ENCODE data around the gene KIAA0319L. TPM values are rescaled to one million over a fixed set of nuclear protein-coding genes. Genes with fewer than 3 reads are reported as not detected.
"Not testable (repeated sequence)": the region's sequence is repeated elsewhere in the genome, so short reads cannot be mapped to it uniquely, and the experiment has no call there.

Gene KIAA0319L
- polyA plus RNA-seq, 3 donors from 2014 or later, result 11.1 to 31.8 (median 19.1) TPM

- no peak for DNase-seq
- H3K4me3 Mint-ChIP-seq, result no peak overlapping the region
- H3K27ac Mint-ChIP-seq, result no peak overlapping the region
- H3K27me3 Mint-ChIP-seq (ENCODE audit: low read depth in 3 of 3), result peaks cover 0 to 1% (median 0%) of the 10 kb centered on the region in 3 donors
- H3K4me1 Mint-ChIP-seq, result peaks cover 0 to 6% of the 10 kb centered on the region in 2 donors
- H3K9me3 Mint-ChIP-seq, result no peaks in the 10 kb centered on the region
- peaks cover 26 to 42% (median 36%) of the 10 kb centered on the region in 3 donors for H3K36me3 Mint-ChIP-seq
Observed at GRCh38 chr1:35470977-35471613, 86.1 kb downstream of the KIAA0319L start.

- H3K4me1 Mint-ChIP-seq, result peaks cover 0 to 6% of the 10 kb centered on the region in 2 donors
- H3K27me3 Mint-ChIP-seq (ENCODE audit: low read depth in 3 of 3), result peaks cover 0 to 1% (median 0%) of the 10 kb centered on the region in 3 donors
- H3K36me3 Mint-ChIP-seq, result peaks cover 54 to 77% (median 63%) of the 10 kb centered on the region in 3 donors
- peaks cover 0 to 3% (median 0%) of the 10 kb centered on the region in 6 donors for H3K9me3 Mint-ChIP-seq
- no peak overlapping the region for H3K4me3 Mint-ChIP-seq
- no peak for DNase-seq
- H3K27ac Mint-ChIP-seq, result peak overlapping the region in 1 of 6 donors; percentile 39
Observed at GRCh38 chr1:35466120-35466519, 91.1 kb downstream of the KIAA0319L start.

GRCh38 chr1:35463749-35464148 is 93.5 kb downstream of the KIAA0319L start:
- H3K27me3 Mint-ChIP-seq (ENCODE audit: low read depth in 3 of 3); H3K4me1 Mint-ChIP-seq; DNase-seq; H3K4me3 Mint-ChIP-seq; H3K9me3 Mint-ChIP-seq: not testable (repeated sequence)
- Mint-ChIP-seq H3K27ac (peak overlapping the region in 1 of 6 donors; percentile 44), H3K36me3 (peaks cover 55 to 79% (median 61%) of the 10 kb centered on the region in 3 donors)

GRCh38 chr1:35463232-35463631 is 94.0 kb downstream of the KIAA0319L start:
- no peak overlapping the region for H3K27ac Mint-ChIP-seq
- H3K4me1 Mint-ChIP-seq, result peaks cover 0 to 2% of the 10 kb centered on the region in 2 donors
- peaks cover 0 to 3% (median 0%) of the 10 kb centered on the region in 6 donors for H3K9me3 Mint-ChIP-seq
- H3K4me3 Mint-ChIP-seq, result no peak overlapping the region
- peaks cover 50 to 76% (median 57%) of the 10 kb centered on the region in 3 donors for H3K36me3 Mint-ChIP-seq
- no peaks in the 10 kb centered on the region for H3K27me3 Mint-ChIP-seq (ENCODE audit: low read depth in 3 of 3)
- DNase-seq, result no peak

GRCh38 chr1:35461966-35462651 is 95.1 kb downstream of the KIAA0319L start:
- no peaks in the 10 kb centered on the region for H3K27me3 Mint-ChIP-seq (ENCODE audit: low read depth in 3 of 3)
- H3K4me1 Mint-ChIP-seq, result peaks cover 5 to 7% of the 10 kb centered on the region in 2 donors
- peaks cover 47 to 69% (median 50%) of the 10 kb centered on the region in 3 donors for H3K36me3 Mint-ChIP-seq
- H3K27ac Mint-ChIP-seq, result peak overlapping the region in 3 of 6 donors; percentile 0 to 52 (median 40)
- H3K9me3 Mint-ChIP-seq, result peaks cover 0 to 3% (median 0%) of the 10 kb centered on the region in 6 donors
- H3K4me3 Mint-ChIP-seq, result no peak overlapping the region
- DNase-seq, result no peak

GRCh38 chr1:35460796-35461195 is 96.4 kb downstream of the KIAA0319L start:
- DNase-seq, result no peak
- H3K4me1 Mint-ChIP-seq, result peaks cover 6 to 9% of the 10 kb centered on the region in 2 donors
- H3K9me3 Mint-ChIP-seq, result peaks cover 0 to 3% (median 0%) of the 10 kb centered on the region in 6 donors
- peak overlapping the region in 1 of 6 donors; percentile 56 for H3K27ac Mint-ChIP-seq
- no peaks in the 10 kb centered on the region for H3K27me3 Mint-ChIP-seq (ENCODE audit: low read depth in 3 of 3)
- H3K4me3 Mint-ChIP-seq, result no peak overlapping the region
- H3K36me3 Mint-ChIP-seq, result peaks cover 43 to 68% (median 45%) of the 10 kb centered on the region in 3 donors

- H3K9me3 Mint-ChIP-seq, result no peaks in the 10 kb centered on the region
- peaks cover 13 to 38% (median 18%) of the 10 kb centered on the region in 3 donors for H3K36me3 Mint-ChIP-seq
- H3K4me1 Mint-ChIP-seq, result peaks cover 9 to 15% of the 10 kb centered on the region in 2 donors
- no peak overlapping the region for H3K4me3 Mint-ChIP-seq
- DNase-seq, result no peak
- peak overlapping the region in 2 of 6 donors; percentile 25 to 74 for H3K27ac Mint-ChIP-seq
- no peaks in the 10 kb centered on the region for H3K27me3 Mint-ChIP-seq (ENCODE audit: low read depth in 3 of 3)
Observed at GRCh38 chr1:35454616-35455015, 102.6 kb downstream of the KIAA0319L start.

GRCh38 chr1:35454176-35454575 is 103.0 kb downstream of the KIAA0319L start:
- peak overlapping the region in 2 of 6 donors; percentile 25 to 63 for H3K27ac Mint-ChIP-seq
- H3K36me3 Mint-ChIP-seq, result peaks cover 17 to 40% (median 22%) of the 10 kb centered on the region in 3 donors
- no peak overlapping the region for H3K4me3 Mint-ChIP-seq

GRCh38 chr1:35453031-35453430 is 104.2 kb downstream of the KIAA0319L start:
- H3K27ac Mint-ChIP-seq, result peak overlapping the region in 1 of 6 donors; percentile 8
- peaks cover 9 to 15% of the 10 kb centered on the region in 2 donors for H3K4me1 Mint-ChIP-seq
- no peak overlapping the region for H3K4me3 Mint-ChIP-seq
- no peak for DNase-seq
- H3K36me3 Mint-ChIP-seq, result peaks cover 25 to 45% (median 25%) of the 10 kb centered on the region in 3 donors
- no peaks in the 10 kb centered on the region for H3K27me3 Mint-ChIP-seq (ENCODE audit: low read depth in 3 of 3)
- H3K9me3 Mint-ChIP-seq, result no peaks in the 10 kb centered on the region

More at GRCh38 chr1:35454176-35454575, 103.0 kb downstream of the KIAA0319L start:
- Mint-ChIP-seq H3K27me3 (ENCODE audit: low read depth in 3 of 3) (no peaks in the 10 kb centered on the region), H3K4me1 (peaks cover 9 to 15% of the 10 kb centered on the region in 2 donors), H3K9me3 (no peaks in the 10 kb centered on the region)
- no peak for DNase-seq

GRCh38 chr1:35452106-35452774 is 105.0 kb downstream of the KIAA0319L start:
- peak overlapping the region in 5 of 6 donors; percentile 15 to 68 (median 24) for H3K27ac Mint-ChIP-seq
- H3K9me3 Mint-ChIP-seq, result no peaks in the 10 kb centered on the region
- H3K4me1 Mint-ChIP-seq, result peaks cover 6 to 8% of the 10 kb centered on the region in 2 donors
- no peak for DNase-seq
- no peak overlapping the region for H3K4me3 Mint-ChIP-seq
- H3K27me3 Mint-ChIP-seq (ENCODE audit: low read depth in 3 of 3), result no peaks in the 10 kb centered on the region
- peaks cover 27 to 53% (median 30%) of the 10 kb centered on the region in 3 donors for H3K36me3 Mint-ChIP-seq

- Mint-ChIP-seq H3K27ac (peak overlapping the region in 4 of 6 donors; percentile 46 to 65 (median 56)), H3K4me1 (peaks cover 3 to 6% of the 10 kb centered on the region in 2 donors), H3K9me3 (no peaks in the 10 kb centered on the region), H3K27me3 (ENCODE audit: low read depth in 3 of 3) (no peaks in the 10 kb centered on the region), H3K4me3 (no peak overlapping the region), H3K36me3 (peaks cover 27 to 53% (median 31%) of the 10 kb centered on the region in 3 donors)
- peak; percentile 56 to 59 (median 58) for DNase-seq
Observed at GRCh38 chr1:35451125-35451528, 106.1 kb downstream of the KIAA0319L start.

- DNase-seq, result no peak
- Mint-ChIP-seq H3K9me3 (no peaks in the 10 kb centered on the region), H3K27me3 (ENCODE audit: low read depth in 3 of 3) (no peaks in the 10 kb centered on the region), H3K4me3 (no peak overlapping the region), H3K27ac (no peak overlapping the region), H3K4me1 (peaks cover 3 to 6% of the 10 kb centered on the region in 2 donors), H3K36me3 (peaks cover 26 to 42% (median 27%) of the 10 kb centered on the region in 3 donors)
Observed at GRCh38 chr1:35449334-35450008, 107.7 kb downstream of the KIAA0319L start.

- Mint-ChIP-seq H3K27ac (no peak overlapping the region), H3K9me3 (no peaks in the 10 kb centered on the region), H3K36me3 (peaks cover 19 to 43% (median 27%) of the 10 kb centered on the region in 3 donors), H3K27me3 (ENCODE audit: low read depth in 3 of 3) (no peaks in the 10 kb centered on the region), H3K4me3 (no peak overlapping the region), H3K4me1 (peaks cover 3 to 6% of the 10 kb centered on the region in 2 donors)
- no peak for DNase-seq
Observed at GRCh38 chr1:35448344-35448801, 108.8 kb downstream of the KIAA0319L start.
